Measurements from ENCODE around the gene KLHL29.

DNA sequence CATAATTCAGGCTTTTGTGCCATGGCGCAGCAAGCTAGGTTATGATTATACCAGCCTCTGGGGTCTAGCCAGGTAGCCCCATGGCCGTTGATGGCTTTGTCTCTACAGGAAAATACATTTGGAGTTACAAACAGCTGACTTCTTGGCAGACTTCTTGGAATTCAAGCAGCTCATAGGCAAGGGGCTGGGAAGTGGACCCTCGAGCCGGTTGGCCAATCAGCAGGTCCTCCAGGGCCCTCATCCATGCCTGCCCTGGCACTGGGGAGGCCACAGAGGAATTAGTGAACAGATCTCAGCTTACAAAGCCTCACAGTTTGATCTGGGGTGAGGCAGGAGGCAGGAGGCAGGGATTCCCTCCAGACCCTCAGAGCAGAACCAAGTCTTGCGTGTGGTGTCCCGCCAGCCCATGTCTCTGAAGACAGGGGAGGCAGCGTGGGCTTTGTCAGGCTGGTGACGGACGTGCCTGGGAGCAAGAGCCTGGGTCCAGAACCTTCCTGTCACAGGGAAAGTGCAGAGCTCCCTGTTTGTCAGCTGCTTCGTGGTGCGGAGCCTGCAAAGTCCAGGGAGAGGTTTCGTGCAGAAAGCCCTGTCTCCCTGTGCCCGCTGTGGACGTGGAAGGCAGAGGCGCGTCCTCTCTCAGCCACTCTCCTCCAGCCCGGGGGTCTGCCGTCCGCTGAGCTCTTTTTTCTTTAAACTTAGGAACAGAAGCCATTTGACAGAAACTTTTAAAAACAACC is 131.7 kb downstream of the KLHL29 start:
- TF ChIP-seq, protein P1, sequence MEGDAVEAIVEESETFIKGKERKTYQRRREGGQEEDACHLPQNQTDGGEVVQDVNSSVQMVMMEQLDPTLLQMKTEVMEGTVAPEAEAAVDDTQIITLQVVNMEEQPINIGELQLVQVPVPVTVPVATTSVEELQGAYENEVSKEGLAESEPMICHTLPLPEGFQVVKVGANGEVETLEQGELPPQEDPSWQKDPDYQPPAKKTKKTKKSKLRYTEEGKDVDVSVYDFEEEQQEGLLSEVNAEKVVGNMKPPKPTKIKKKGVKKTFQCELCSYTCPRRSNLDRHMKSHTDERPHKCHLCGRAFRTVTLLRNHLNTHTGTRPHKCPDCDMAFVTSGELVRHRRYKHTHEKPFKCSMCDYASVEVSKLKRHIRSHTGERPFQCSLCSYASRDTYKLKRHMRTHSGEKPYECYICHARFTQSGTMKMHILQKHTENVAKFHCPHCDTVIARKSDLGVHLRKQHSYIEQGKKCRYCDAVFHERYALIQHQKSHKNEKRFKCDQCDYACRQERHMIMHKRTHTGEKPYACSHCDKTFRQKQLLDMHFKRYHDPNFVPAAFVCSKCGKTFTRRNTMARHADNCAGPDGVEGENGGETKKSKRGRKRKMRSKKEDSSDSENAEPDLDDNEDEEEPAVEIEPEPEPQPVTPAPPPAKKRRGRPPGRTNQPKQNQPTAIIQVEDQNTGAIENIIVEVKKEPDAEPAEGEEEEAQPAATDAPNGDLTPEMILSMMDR (conservative IDR thresholded peaks at IDR 0.05; ENCODE audit: low read depth in 2 of 2): no peak
- TF ChIP-seq CREB1 (CRISPR knock-in tag; IDR thresholded peaks at IDR 0.05; ENCODE audit: low read depth) (no peak), EZH2phosphoT487 (IDR thresholded peaks at IDR 0.05; ENCODE audit: unreplicated experiment) (no peak), ZNF114 (CRISPR knock-in tag; IDR thresholded peaks at IDR 0.05) (no peak), POLR2AphosphoS5 (IDR thresholded peaks at IDR 0.05; ENCODE audit: low read depth) (no peak), EZH2 (IDR thresholded peaks at IDR 0.05; ENCODE audit: low read depth, unreplicated experiment) (no peak)
- TF ChIP-seq, protein P2, sequence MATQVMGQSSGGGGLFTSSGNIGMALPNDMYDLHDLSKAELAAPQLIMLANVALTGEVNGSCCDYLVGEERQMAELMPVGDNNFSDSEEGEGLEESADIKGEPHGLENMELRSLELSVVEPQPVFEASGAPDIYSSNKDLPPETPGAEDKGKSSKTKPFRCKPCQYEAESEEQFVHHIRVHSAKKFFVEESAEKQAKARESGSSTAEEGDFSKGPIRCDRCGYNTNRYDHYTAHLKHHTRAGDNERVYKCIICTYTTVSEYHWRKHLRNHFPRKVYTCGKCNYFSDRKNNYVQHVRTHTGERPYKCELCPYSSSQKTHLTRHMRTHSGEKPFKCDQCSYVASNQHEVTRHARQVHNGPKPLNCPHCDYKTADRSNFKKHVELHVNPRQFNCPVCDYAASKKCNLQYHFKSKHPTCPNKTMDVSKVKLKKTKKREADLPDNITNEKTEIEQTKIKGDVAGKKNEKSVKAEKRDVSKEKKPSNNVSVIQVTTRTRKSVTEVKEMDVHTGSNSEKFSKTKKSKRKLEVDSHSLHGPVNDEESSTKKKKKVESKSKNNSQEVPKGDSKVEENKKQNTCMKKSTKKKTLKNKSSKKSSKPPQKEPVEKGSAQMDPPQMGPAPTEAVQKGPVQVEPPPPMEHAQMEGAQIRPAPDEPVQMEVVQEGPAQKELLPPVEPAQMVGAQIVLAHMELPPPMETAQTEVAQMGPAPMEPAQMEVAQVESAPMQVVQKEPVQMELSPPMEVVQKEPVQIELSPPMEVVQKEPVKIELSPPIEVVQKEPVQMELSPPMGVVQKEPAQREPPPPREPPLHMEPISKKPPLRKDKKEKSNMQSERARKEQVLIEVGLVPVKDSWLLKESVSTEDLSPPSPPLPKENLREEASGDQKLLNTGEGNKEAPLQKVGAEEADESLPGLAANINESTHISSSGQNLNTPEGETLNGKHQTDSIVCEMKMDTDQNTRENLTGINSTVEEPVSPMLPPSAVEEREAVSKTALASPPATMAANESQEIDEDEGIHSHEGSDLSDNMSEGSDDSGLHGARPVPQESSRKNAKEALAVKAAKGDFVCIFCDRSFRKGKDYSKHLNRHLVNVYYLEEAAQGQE (IDR thresholded peaks at IDR 0.05; ENCODE audit: unreplicated experiment): no peak
